GM18508 (cell line): ENCODE results near the gene LRIG1.

Source experiments
- ATAC-seq: cut with Tn5 transposase; IDR thresholded peaks from one replicate; pipeline ENCODE4 v1.9.1; 2021; ENCODE audit warnings: moderate number of reproducible peaks; ENCODE audit not compliant: insufficient read depth, unreplicated experiment

LRIG1 gene

DNA sequence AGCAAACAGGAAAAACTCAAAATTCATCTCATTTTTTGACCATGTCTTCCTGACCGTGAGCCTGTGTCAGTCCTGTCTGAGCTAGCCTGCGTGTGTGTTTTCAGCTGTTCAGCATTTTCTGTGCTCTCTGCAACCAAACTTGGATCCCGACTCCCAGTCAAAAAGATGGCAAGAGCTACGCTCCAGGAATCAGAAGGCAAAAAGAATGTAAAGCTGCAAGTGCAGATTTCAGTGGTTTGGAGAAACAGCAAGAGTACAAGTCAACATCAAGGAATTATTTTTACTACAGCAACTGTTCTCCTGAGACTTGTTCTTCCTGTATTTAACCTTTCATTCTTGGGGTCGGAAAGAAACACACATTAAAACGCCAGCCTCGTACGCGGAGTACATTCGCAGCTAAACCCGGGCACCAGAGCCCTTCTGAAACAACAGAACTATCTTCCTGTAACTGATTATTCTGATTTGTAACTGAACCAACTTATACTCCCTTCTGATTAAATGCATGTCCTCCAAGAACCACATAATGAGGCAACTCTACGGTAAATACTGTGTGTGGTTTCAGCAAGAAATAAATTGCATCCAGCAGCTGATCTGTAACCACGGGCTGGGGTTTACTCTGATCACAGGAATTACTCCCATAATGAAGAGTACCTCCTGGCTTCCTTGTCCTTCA lies 107.4 kb downstream of the LRIG1 start:
- no peak for ATAC-seq

- ATAC-seq, result no peak
Measured at GRCh38 chr3:66392966-66393332, 107.9 kb downstream of the LRIG1 start.

DNA sequence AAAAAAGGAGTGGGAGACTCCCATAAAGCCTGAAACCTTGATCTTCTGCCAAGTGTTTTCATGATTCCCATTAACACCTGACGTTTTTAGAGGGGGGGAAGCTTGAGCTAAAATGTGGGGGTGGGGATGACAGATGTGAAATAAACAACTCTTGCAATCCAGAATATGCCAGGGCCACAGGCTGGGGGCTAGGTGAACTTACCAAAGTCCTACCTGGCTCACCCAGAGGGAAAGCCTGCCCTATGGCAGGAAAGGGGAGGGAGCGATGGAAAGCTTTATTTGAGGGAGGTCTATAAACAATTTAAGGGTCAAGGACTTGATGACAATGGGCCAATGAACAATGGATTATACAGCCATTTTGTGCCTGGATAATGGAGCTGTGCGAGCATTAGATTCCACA lies 108.3 kb downstream of the LRIG1 start:
- ATAC-seq, result no peak

DNA sequence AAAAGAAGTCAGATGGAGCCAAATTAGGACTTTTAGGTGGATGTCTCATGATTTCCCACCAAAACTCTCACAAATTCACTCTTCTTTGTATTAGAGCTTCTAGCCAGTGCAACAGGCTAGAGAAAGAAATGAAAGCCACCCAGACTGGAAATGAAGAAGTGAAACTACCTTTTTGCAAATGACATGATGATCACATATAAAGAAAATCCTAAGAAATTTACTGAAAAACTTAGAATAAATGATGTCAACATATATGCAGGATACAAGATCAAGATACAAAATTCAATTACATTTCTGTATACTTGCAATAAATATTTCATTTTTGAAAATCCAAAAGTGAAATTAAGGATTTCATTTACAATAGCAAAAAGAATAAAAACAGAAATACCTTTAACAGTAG lies 110.8 kb downstream of the LRIG1 start:
- ATAC-seq, result no peak

GRCh38 chr3:66386925-66387650 lies 113.7 kb downstream of the LRIG1 start:
- ATAC-seq, result peak; percentile 31

DNA sequence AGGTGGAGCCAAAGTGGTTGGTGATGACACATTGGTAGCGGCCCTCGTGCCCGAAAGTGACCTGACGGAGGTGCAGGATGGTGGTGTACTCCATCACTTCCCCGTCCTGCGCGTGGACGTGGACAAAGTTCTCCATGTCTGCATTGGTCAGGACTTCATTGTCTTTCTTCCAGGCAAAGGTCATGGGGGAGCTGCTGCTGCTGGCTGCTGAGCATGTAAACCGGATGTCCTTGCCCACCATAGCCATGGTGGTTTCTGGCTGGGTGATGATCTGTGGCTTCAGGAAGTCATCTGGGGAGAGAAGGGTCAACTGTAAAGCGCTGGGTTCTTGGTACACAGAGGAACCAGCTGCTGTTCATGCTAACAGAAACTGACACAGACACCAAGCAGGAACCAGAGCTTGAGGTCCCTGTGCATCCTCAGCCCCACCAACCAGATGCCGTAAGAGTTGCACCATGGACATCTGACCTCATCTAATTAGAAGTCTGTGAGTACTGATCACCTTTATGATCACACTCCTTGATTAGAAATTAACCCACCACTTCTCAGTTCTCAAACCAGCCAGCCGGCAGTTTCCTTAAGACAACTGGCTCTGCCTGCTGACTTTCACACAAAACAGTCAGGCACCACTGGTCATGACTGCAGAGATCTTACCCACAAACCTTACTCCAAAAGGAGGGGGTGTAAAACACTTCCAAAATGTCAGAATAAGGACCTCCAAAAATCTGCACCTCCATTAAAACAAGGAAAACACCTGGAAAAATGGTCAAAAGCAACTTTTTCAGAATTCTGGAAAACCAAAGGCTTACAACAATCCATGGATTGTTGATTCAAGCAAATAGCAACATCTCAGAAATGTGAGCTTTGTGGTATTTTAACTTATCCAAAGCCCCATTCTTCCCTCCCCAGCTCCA lies 114.6 kb downstream of the LRIG1 start:
- ATAC-seq, result peak; percentile 88

- no peak for ATAC-seq
Measured at GRCh38 chr3:66385066-66385465, 115.8 kb downstream of the LRIG1 start.

GRCh38 chr3:66383998-66384745 lies 116.7 kb downstream of the LRIG1 start:
- ATAC-seq, result no peak

DNA sequence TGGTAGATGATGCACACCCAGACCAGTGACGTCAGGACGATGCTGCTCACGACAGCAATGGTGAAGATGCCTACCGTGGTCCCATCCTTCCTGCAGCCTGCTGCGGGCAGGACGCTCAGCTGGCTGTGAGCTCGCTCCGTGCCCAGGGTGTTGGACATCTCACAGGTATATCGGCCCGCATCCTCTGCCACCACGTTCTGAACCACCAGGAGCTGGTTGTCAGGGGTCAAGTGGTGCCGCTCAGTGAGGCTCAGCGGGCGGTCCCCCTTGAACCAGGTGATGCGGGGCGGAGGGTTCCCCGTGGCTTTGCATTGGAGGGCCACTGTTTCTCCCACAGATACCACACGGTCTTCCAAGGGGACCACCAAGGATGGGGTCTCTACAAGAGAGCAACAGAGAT lies 117.8 kb downstream of the LRIG1 start:
- no peak for ATAC-seq

GRCh38 chr3:66382142-66382541 lies 118.7 kb downstream of the LRIG1 start:
- no peak for ATAC-seq

DNA sequence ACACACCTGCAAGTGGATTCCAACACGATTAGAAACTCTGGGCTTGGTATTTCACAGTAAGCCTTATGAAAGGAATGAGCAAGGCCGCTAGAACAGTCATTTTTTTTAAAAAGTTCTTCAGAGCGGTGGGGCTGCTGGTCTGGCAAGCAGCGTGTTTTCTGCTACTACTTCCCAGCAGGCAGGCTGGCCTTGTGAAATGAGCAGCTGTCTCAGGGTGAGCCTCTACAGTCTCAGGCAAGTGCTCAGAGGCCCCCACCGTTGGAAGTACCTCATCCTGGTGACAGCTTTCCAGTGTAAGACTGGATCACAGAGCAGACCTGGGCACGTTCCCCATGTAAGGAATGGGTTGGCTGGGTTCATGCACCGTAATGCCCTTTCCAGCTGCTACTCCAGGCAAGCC lies 119.2 kb downstream of the LRIG1 start:
- ATAC-seq, result no peak

DNA sequence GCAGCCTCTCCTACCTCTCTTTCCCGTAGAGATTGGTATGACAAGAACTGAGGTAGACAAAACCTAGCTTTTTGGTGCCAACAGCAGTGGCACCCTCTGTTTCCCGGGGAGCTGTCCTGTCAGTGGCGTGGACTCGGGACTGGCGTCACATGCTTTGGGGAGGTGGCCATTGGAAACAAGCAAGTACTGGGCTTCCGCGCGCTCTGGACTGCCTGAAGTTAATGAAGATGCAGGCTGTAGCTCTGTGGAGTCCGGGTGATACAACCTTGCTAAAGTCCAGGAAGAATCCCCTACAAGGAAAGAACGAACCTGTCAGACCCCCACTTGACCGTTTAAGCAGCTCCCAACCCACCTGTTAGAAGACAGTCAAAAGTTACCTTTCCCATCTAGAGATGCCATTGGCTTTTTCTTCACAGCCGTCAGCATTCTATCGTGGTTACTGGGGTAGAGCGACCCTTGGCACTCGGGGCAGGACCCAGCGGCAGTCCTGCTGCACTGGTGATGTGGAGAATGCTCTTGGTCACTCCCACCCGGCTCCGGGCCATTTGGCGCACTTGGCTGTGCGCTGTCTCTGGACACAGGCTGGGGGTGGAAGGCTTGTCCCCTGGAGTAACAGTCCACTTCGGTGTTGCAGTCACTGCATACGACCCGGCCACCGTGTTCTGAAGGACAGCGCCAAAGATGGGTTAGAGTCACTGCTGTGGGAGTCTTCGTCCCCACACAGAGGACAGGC lies 120.5 kb downstream of the LRIG1 start:
- no peak for ATAC-seq

- no peak for ATAC-seq
Measured at GRCh38 chr3:66379565-66379964, 121.3 kb downstream of the LRIG1 start.

DNA sequence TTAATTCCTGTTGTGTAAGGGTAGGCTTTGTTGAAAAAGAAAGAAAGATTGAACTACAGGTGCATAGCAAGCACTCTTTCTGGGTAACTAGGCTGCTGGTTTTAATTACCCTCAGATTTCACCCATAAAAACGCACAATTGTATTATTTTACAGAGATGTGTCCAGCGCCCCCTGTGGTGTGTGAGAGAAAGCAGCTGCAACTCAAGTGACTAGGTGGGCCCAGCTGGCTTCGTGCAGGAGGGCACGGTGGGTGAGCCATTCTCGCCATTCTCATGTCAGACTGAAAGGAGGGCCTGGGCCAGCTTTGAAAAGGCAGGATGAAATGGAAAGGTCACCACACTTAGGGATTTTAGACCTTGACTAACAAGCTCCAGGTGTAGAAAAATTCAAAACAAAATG lies 122.6 kb downstream of the LRIG1 start:
- no peak for ATAC-seq

DNA sequence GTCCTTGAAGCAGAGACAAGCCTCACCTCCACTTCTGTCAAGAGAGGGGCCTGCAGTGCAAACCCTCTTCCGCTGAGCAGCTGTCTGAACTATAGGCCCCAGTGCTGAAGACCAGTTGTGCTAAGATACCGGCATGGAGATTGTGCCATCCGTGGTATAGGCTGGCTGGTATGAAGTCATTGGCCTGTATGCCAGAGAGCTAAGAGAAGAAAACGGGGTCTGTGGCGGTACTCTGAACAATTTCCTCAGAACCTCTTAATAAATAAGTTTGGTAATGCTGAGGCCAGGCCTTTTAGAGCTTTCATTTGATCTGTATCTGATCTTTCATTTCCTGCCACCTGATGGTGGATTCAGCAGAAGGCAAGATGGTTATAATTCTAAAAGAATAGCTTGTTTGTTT lies 123.0 kb downstream of the LRIG1 start:
- no peak for ATAC-seq

GRCh38 chr3:66376568-66376967 lies 124.3 kb downstream of the LRIG1 start:
- ATAC-seq, result no peak

- ATAC-seq, result no peak
Measured at GRCh38 chr3:66372681-66373350, 128.0 kb downstream of the LRIG1 start.

- no peak for ATAC-seq
Measured at GRCh38 chr3:66371432-66371831, 129.4 kb downstream of the LRIG1 start.

DNA sequence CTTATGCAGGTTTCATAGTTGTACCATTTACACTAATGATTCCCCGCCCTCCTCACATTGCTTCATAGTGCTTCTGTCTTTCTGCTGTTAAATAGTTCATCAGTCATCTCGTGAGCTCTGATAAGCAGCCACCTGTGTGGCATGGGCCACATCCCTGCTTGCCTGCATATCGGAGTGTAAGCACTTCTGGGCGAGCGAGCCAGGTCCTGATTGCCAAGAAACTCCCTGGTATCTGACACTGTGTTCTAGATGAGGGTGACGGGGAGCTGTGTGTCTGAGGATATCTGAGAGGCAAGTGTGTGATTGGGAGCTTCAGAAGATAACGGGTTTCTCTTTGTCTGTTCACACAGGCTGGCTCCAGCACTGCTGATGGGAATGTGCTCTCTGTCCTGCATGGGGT lies 130.6 kb downstream of the LRIG1 start:
- ATAC-seq, result no peak
